GM12878 (cell line): Measurements from ENCODE around the gene LRRC75A. TPM values are rescaled to one million over a fixed set of nuclear protein-coding genes. Genes with fewer than 3 reads are reported as not detected.
A peak's percentile ranks its signal among the peaks of the same experiment; 100 is the strongest.

Experiments
- ATAC-seq: fragments of 200-7000 bp; cut with Tn5 transposase; 3 replicates; pipeline ENCODE4 v1.9.1; 2020; ENCODE audit warnings: mild to moderate bottlenecking, moderate library complexity
- BruUV-seq: library from RNA; stranded (reverse); fragments of 400-500 nt; replicated peaks from 2 replicates; lab custom pipeline; 2021; lab: Mats Ljungman, UMichigan
- CTCF ChIA-PET: fragments of 300-600 bp; sonication (Branson Sonifier 250); formaldehyde crosslinking; extraction: SDS; loops from one replicate; lab custom pipeline; 2021; ENCODE audit warnings: inconsistent platforms; lab: Yijun Ruan, JAX
- POLR2A ChIA-PET: fragments of 350-600 bp; formaldehyde crosslinking; extraction: SDS; loops from one replicate; lab custom pipeline; 2021; ENCODE audit warnings: inconsistent platforms; lab: Charles Lee
- RAD21 ChIA-PET: fragments of 300-600 bp; sonication (Branson Sonifier 250); formaldehyde crosslinking; loops from one replicate; lab custom pipeline; 2023; ENCODE audit warnings: antibody characterized with exemption; ENCODE audit not compliant: unreplicated experiment; lab: Charles Lee
- SMC1A ChIA-PET: fragments of 300-600 bp; sonication (Branson Sonifier 250); formaldehyde crosslinking; loops from one replicate; lab custom pipeline; 2023; ENCODE audit not compliant: unreplicated experiment, uncharacterized antibody; lab: Charles Lee
- DNase-seq: peaks from one replicate; pipeline ENCODE4 v3.0.0-alpha.2; 2011; ENCODE audit warnings: low read depth, low spot score
- FAIRE-seq: peaks from 3 replicates; lab custom pipeline; 2011; peaks lifted over from hg19 to GRCh38; lab: Jason Lieb, UNC
- H2AFZ ChIP-seq: 2 replicates; pipeline ENCODE4 v1.6.0; 2011; ENCODE audit warnings: low read depth, low read length, control low read depth; ENCODE audit not compliant: control insufficient read depth
- H3K27ac ChIP-seq: 2 replicates; pipeline ENCODE4 v1.5.1; 2011; ENCODE audit warnings: control low read depth; ENCODE audit not compliant: control insufficient read depth, insufficient read depth
- H3K27me3 ChIP-seq, 2 experiments: replicated peaks in 1 of 2; 2 replicates each; pipeline versions ENCODE4 v1.6.0 to v1.6.1; 2011; ENCODE audit warnings: low read length in 1 of 2; ENCODE audit not compliant: control insufficient read depth in 2 of 2, insufficient read depth in 2 of 2
- H3K36me3 ChIP-seq, 2 experiments: 2 replicates each; pipeline ENCODE4 v1.5.1; 2011; ENCODE audit warnings: low read length in 1 of 2; ENCODE audit not compliant: control insufficient read depth in 2 of 2, insufficient read depth in 2 of 2
- H3K4me1 ChIP-seq: 2 replicates; pipeline ENCODE4 v1.6.1; 2011; ENCODE audit warnings: mild to moderate bottlenecking, low read length, moderate library complexity, mixed read lengths; ENCODE audit not compliant: control insufficient read depth, insufficient read depth
- H3K4me2 ChIP-seq: 2 replicates; pipeline ENCODE4 v1.6.0; 2011; ENCODE audit warnings: control low read depth; ENCODE audit not compliant: control insufficient read depth, insufficient read depth
- H3K4me3 ChIP-seq: fragments of 200-600 bp; sonication (generic); 2 replicates; pipeline ENCODE4 v1.5.1; 2016
- H3K79me2 ChIP-seq: 2 replicates; pipeline ENCODE4 v1.6.0; 2011; ENCODE audit warnings: low read length; ENCODE audit not compliant: control insufficient read depth, insufficient read depth
- H3K9ac ChIP-seq: 2 replicates; pipeline ENCODE4 v1.8.0; 2011; ENCODE audit warnings: low read length, control low read depth, mixed read lengths; ENCODE audit not compliant: control insufficient read depth, insufficient read depth
- H3K9me3 ChIP-seq: replicated peaks from 3 replicates; pipeline ENCODE4 v1.5.1; 2011; ENCODE audit warnings: mild to moderate bottlenecking, low read length; ENCODE audit not compliant: control insufficient read depth, insufficient read depth
- H4K20me1 ChIP-seq: 2 replicates; pipeline ENCODE4 v1.6.0; 2011; ENCODE audit not compliant: control insufficient read depth, insufficient read depth
- CEBPZ ChIP-seq: fragments of 150-350 bp; IDR thresholded peaks from 2 replicates; pipeline ENCODE4 v1.6.1; 2016; ENCODE audit warnings: low read depth, low read length
- E2F8 ChIP-seq: fragments of 450-650 bp; IDR thresholded peaks from 2 replicates; pipeline ENCODE4 v1.6.1; 2018; ENCODE audit warnings: mild to moderate bottlenecking, low read depth, moderate library complexity; ENCODE audit not compliant: partially characterized antibody
- MAX ChIP-seq: IDR thresholded peaks from 2 replicates; pipeline ENCODE4 v1.6.1; 2012; ENCODE audit warnings: low read depth, low read length, improper control_type of control experiment
- MEF2A ChIP-seq: IDR thresholded peaks from 2 replicates; pipeline ENCODE4 v1.6.1; 2011; ENCODE audit warnings: low read depth, mild to moderate bottlenecking, low read length, moderate library complexity; ENCODE audit not compliant: insufficient read depth
- POLR2A ChIP-seq: IDR thresholded peaks from 2 replicates; pipeline ENCODE4 v1.6.1; 2011; ENCODE audit warnings: low read depth, mild to moderate bottlenecking, low read length
- TCF7 ChIP-seq: IDR thresholded peaks from 2 replicates; pipeline ENCODE4 v1.6.1; 2014; ENCODE audit warnings: antibody characterized with exemption, borderline replicate concordance
- ZBED1 ChIP-seq: IDR thresholded peaks from 2 replicates; pipeline ENCODE4 v1.6.1; 2016; ENCODE audit warnings: borderline replicate concordance
- WGBS: methylation state at CpG from one replicate; pipeline ENCODE4 v1.1.6; 2016; ENCODE audit warnings: low lambda C conversion rate; ENCODE audit not compliant: insufficient replicate concordance, insufficient coverage; ENCODE audit errors: missing lambda C conversion rate; 5-methylcytosine and 5-hydroxymethylcytosine counted together
- in situ Hi-C: fragments of 300-500 bp; cut with MboI; formaldehyde crosslinking; loops from 9 replicates; pipeline ENCODE4 v1.14.3; 2018; ENCODE audit warnings: mixed read lengths
- intact Hi-C: fragments of 100-400 bp; cut with micrococcal nuclease; formaldehyde crosslinking; loops from one replicate; pipeline ENCODE4 v1.14.2; 2022; ENCODE audit not compliant: unreplicated experiment
- polyA plus RNA-seq, 11 experiments: library from polyadenylated mRNA; depleted of rRNA in 4 of 11; unstranded in 6 of 11; stranded (reverse) in 5 of 11; fragments of >200 nt; fragmentation: Nextera tagmentation in 4 of 11; fragmentation: Illumina TruSeq in 1 of 11; extraction: Ambion mirVana in 4 of 11; extraction: Trizol in 1 of 11; gene quantifications; 1 replicate in 1 of 11; 2 replicates in 10 of 11; pipeline versions ENCODE4 v1.2.1 to v1.2.3, GENCODE V29; 2011 to 2016; ENCODE audit warnings: inconsistent platforms in 2 of 11, missing spikeins in 2 of 11, low read depth in 1 of 11
- total RNA-seq, 4 experiments: library from RNA; depleted of rRNA in 3 of 4; stranded (reverse); fragments of >200 nt in 3 of 4; fragmentation: Illumina TruSeq in 1 of 4; extraction: Trizol in 1 of 4; gene quantifications; 2 replicates each; pipeline versions ENCODE4 v1.2.1 to v1.2.3, GENCODE V29; 2013 to 2021
- TF ChIP-seq, protein P1 (sequence below): fragments of 450-650 bp; IDR thresholded peaks from 2 replicates; pipeline ENCODE4 v1.6.1; 2017; ENCODE audit warnings: mild to moderate bottlenecking, low read depth, inconsistent platforms; ENCODE audit not compliant: poor library complexity, severe bottlenecking

Gene LRRC75A
- total and polyA plus RNA-seq, 10 of the 15 experiments (the other 5 are each of a cell fraction or from before 2014, with no cell fraction given), result 0.01 to 1.3 (median 0.09) TPM; not detected in 2

DNA sequence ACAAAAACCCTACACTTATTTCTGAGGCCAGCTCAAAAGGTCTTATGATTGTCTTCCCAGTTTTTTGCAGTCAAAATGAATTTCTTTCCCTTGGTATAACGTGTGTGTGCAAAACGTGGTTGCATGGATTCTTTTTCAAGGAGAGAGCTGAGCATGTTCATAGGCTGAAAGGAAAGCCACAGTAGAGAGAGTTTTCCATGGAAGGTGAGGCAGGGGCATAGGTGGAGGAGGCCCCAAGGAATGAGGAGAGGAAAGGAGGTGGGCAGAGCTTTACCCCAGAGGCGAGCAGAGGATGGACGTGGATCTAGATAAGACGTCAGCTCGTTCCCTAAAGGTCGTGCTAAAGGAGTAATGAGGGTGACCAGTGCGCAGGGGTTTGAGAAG is 53.8 kb downstream of the LRRC75A start (continued):
- TF ChIP-seq E2F8 (peak; percentile 20), ZBED1 (peak; percentile 55), MEF2A (no peak)
- TF ChIP-seq, all 136 proteins: peak for 7

DNA sequence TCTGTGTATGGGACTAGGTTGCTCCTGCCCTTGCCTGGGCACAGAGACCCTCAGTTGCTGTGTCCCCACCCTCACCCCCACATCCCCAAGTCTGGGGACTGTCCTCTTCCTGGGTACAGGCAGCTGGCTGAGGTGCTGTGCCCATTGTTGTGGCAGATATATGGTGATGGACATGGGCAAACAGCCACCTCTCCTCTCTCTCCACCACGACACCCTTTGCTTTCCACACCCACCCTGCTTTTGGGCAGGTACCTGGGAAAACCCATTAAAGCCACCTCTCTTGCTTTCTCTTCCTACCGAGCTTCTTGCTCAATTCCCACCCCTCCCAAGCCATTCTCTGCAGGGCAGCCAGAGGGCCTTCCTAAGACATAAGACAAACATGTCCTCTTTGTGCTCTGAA is 54.9 kb downstream of the LRRC75A start:
- H4K20me1 ChIP-seq, result no peaks in the 10 kb centered on the region; the same call in 1 of the 2 replicates
- WGBS, result 5% methylated on average over 2 of the region's 2 CpGs
- H3K4me2 ChIP-seq, result no peak overlapping the region
- no peaks in the 10 kb centered on the region; the same call in 2 of the 3 replicates for H3K9me3 ChIP-seq
- peaks cover 8% of the 10 kb centered on the region for H3K4me1 ChIP-seq
- DNase-seq (no peak), ATAC-seq (no peak)
- H3K27ac ChIP-seq, result no peak overlapping the region
- no peak overlapping the region for H2AFZ ChIP-seq
- no peak overlapping the region for H3K4me3 ChIP-seq
- CTCF ChIA-PET, result interaction anchor here (0.8 kb wide), 1 partner anchor 10 kb away, joined by 3 read pairs; no protein-coding TSS in a partner anchor
- H3K36me3 ChIP-seq, result peaks cover 5 to 23% of the 10 kb centered on the region in 2 experiments
- H3K79me2 ChIP-seq, result peaks cover 33% of the 10 kb centered on the region
- intact Hi-C loops, result loop anchor here (5.0 kb wide), 1 partner anchor 150 kb away; no protein-coding TSS in a partner anchor
- RAD21 ChIA-PET, result no interaction called here
- SMC1A ChIA-PET, result interaction anchor here (0.9 to 2.4 kb wide), 5 partner anchors 9 to 74 kb away, joined by 3 to 25 read pairs (median 4); no protein-coding TSS in a partner anchor
- TF ChIP-seq, protein P1, sequence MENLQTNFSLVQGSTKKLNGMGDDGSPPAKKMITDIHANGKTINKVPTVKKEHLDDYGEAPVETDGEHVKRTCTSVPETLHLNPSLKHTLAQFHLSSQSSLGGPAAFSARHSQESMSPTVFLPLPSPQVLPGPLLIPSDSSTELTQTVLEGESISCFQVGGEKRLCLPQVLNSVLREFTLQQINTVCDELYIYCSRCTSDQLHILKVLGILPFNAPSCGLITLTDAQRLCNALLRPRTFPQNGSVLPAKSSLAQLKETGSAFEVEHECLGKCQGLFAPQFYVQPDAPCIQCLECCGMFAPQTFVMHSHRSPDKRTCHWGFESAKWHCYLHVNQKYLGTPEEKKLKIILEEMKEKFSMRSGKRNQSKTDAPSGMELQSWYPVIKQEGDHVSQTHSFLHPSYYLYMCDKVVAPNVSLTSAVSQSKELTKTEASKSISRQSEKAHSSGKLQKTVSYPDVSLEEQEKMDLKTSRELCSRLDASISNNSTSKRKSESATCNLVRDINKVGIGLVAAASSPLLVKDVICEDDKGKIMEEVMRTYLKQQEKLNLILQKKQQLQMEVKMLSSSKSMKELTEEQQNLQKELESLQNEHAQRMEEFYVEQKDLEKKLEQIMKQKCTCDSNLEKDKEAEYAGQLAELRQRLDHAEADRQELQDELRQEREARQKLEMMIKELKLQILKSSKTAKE, result no peak
- TF ChIP-seq CEBPZ (no peak), POLR2A (0 out of 2 replicates have a peak, but pooled peaks have one; percentile 15), TCF7 (no peak), MAX (no peak)
- TF ChIP-seq, all 136 proteins: peak for 1
- H3K9ac ChIP-seq, result no peak overlapping the region
- no peak for FAIRE-seq
- no TSS peak for BruUV-seq
- H3K27me3 ChIP-seq, result no peaks in the 10 kb centered on the region
- POLR2A ChIA-PET, result interaction anchor here (3.7 kb wide), 1 partner anchor 20 kb away, joined by 54 read pairs; the partner anchor contains the start of gene TRPV2
- in situ Hi-C loops, result no loop called here
